Osteocyte (in vitro differentiated cells): Measurements from ENCODE around the gene PRLR. TPM values are rescaled to one million over a fixed set of nuclear protein-coding genes. Genes with fewer than 3 reads are reported as not detected.

Experiments
- DNase-seq: peaks from one replicate; pipeline ENCODE4 v3.0.0; 2021; ENCODE audit warnings: mixed read lengths; ENCODE audit not compliant: unreplicated experiment; ENCODE audit errors: extremely low spot score
- H3K27ac Mint-ChIP-seq: one replicate; pipeline ENCODE4 v1.8.0; 2021; ENCODE audit warnings: mild to moderate bottlenecking, mixed read lengths; ENCODE audit not compliant: unreplicated experiment
- H3K27me3 Mint-ChIP-seq: one replicate; pipeline ENCODE4 v1.8.0; 2021; ENCODE audit warnings: mixed read lengths; ENCODE audit not compliant: unreplicated experiment
- H3K36me3 Mint-ChIP-seq: one replicate; pipeline ENCODE4 v1.8.0; 2021; ENCODE audit warnings: mixed read lengths; ENCODE audit not compliant: unreplicated experiment
- H3K4me1 Mint-ChIP-seq: one replicate; pipeline ENCODE4 v1.8.0; 2021; ENCODE audit warnings: mixed read lengths; ENCODE audit not compliant: unreplicated experiment
- H3K4me3 Mint-ChIP-seq: one replicate; pipeline ENCODE4 v1.8.0; 2021; ENCODE audit warnings: mild to moderate bottlenecking, moderate library complexity, mixed read lengths; ENCODE audit not compliant: unreplicated experiment
- H3K9me3 Mint-ChIP-seq: one replicate; pipeline ENCODE4 v1.8.0; 2021; ENCODE audit warnings: mixed read lengths; ENCODE audit not compliant: unreplicated experiment
- total RNA-seq: library from RNA; stranded (reverse); gene quantifications from 2 replicates; pipeline ENCODE4 v1.2.1, GENCODE V29; 2021
- TF ChIP-seq, protein P1 (sequence below): fragments of 200-600 bp; sonication (generic); IDR thresholded peaks from 2 replicates; pipeline ENCODE4 v1.5.0; 2021; ENCODE audit warnings: antibody characterized with exemption, mild to moderate bottlenecking, moderate library complexity

PRLR gene
- total RNA-seq, 1 donor from 2014 or later = 0.30 TPM

GRCh38 chr5:35213608-35214007 is 16.7 kb downstream of the PRLR start:
- Mint-ChIP-seq H3K27me3 (peaks cover 7% of the 10 kb centered on the region), H3K36me3 (no peaks in the 10 kb centered on the region), H3K27ac (no peak overlapping the region), H3K4me1 (no peaks in the 10 kb centered on the region), H3K9me3 (no peaks in the 10 kb centered on the region), H3K4me3 (no peak overlapping the region)
- no peak for DNase-seq
- TF ChIP-seq, protein P1, sequence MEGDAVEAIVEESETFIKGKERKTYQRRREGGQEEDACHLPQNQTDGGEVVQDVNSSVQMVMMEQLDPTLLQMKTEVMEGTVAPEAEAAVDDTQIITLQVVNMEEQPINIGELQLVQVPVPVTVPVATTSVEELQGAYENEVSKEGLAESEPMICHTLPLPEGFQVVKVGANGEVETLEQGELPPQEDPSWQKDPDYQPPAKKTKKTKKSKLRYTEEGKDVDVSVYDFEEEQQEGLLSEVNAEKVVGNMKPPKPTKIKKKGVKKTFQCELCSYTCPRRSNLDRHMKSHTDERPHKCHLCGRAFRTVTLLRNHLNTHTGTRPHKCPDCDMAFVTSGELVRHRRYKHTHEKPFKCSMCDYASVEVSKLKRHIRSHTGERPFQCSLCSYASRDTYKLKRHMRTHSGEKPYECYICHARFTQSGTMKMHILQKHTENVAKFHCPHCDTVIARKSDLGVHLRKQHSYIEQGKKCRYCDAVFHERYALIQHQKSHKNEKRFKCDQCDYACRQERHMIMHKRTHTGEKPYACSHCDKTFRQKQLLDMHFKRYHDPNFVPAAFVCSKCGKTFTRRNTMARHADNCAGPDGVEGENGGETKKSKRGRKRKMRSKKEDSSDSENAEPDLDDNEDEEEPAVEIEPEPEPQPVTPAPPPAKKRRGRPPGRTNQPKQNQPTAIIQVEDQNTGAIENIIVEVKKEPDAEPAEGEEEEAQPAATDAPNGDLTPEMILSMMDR = no peak

DNA sequence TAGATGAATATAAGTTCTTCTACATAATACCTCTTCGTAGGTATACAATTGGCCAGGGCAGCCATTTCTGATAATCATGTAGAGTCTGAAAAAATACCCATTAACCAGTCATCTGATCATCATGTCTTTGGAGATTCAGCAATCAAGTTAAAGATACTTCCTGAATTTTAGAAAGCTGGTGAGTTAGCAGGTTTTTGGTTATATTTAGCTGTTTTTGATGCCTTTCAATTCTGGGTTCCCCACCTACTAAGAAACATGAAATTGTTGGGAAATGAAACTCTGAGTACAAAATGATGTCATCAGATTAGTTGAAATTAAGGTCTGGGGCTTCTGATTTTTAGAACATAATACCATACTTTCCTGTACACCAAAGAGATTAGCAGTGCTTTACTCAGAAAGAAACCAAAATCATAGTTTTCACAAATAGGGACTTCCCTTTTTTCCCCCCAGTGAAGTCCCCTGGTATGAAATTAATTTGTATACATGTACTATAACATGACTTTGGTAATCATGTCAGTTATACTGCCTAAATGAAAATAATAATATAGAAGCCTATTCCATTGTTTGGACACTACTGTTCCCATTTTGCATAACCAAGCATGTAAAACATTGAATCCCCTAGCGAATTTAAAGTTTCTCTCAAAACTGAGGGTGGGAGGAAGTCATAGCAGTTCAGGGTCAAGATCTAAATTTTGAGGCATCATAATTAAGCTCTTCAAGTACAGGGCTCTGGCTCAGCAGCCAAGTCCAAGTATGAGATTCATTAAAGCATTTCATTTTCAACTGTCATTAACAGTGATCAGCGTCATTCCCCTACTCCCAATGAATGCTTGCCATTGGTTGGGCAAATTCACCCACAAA is 17.9 kb downstream of the PRLR start:
- Mint-ChIP-seq H3K27me3 (peaks cover 16% of the 10 kb centered on the region), H3K36me3 (no peaks in the 10 kb centered on the region), H3K27ac (no peak overlapping the region), H3K9me3 (no peaks in the 10 kb centered on the region), H3K4me1 (no peaks in the 10 kb centered on the region), H3K4me3 (no peak overlapping the region)
- TF ChIP-seq, protein P1 = no peak
- DNase-seq = no peak

GRCh38 chr5:35209862-35210261 is 20.4 kb downstream of the PRLR start:
- Mint-ChIP-seq H3K27me3 (peaks cover 25% of the 10 kb centered on the region), H3K4me1 (no peaks in the 10 kb centered on the region), H3K9me3 (no peaks in the 10 kb centered on the region), H3K4me3 (no peak overlapping the region), H3K36me3 (no peaks in the 10 kb centered on the region), H3K27ac (no peak overlapping the region)
- DNase-seq = no peak
- TF ChIP-seq, protein P1 = no peak

- Mint-ChIP-seq H3K27ac (no peak overlapping the region), H3K36me3 (no peaks in the 10 kb centered on the region), H3K4me1 (no peaks in the 10 kb centered on the region), H3K27me3 (peaks cover 33% of the 10 kb centered on the region), H3K9me3 (no peaks in the 10 kb centered on the region), H3K4me3 (no peak overlapping the region)
- TF ChIP-seq, protein P1 = no peak
- DNase-seq = no peak
Measured at GRCh38 chr5:35205606-35206005, 24.7 kb downstream of the PRLR start.

GRCh38 chr5:35205186-35205585 is 25.1 kb downstream of the PRLR start:
- no peak for DNase-seq
- Mint-ChIP-seq H3K36me3 (no peaks in the 10 kb centered on the region), H3K4me3 (no peak overlapping the region), H3K27ac (no peak overlapping the region), H3K4me1 (no peaks in the 10 kb centered on the region), H3K27me3 (peaks cover 34% of the 10 kb centered on the region), H3K9me3 (no peaks in the 10 kb centered on the region)
- TF ChIP-seq, protein P1 = no peak
